PC-9 (cell line): Measurements from ENCODE around the gene URGCP. TPM values are rescaled to one million over a fixed set of nuclear protein-coding genes. Genes with fewer than 3 reads are reported as not detected.

ENCODE experiments used
- BruUV-seq: library from RNA; stranded (reverse); fragments of 400-500 nt; replicated peaks from 2 replicates; lab custom pipeline; 2021; lab: Mats Ljungman, UMichigan
- CTCF ChIA-PET: fragments of 300-600 bp; sonication (Branson Sonifier 250); formaldehyde crosslinking; loops from one replicate; lab custom pipeline; 2022; ENCODE audit warnings: antibody characterized with exemption; lab: Charles Lee
- POLR2A ChIA-PET: fragments of 300-600 bp; sonication (Branson Sonifier 250); formaldehyde crosslinking; loops from one replicate; lab custom pipeline; 2022; ENCODE audit warnings: antibody characterized with exemption; ENCODE audit not compliant: unreplicated experiment; lab: Charles Lee
- DNase-seq, 2 experiments: peaks; one replicate each; pipeline versions ENCODE4 v3.0.0 to v3.0.0-alpha.2; 2015 to 2022; ENCODE audit warnings: mixed read lengths in 1 of 2
- H2AFZ ChIP-seq: fragments of 200-600 bp; sonication (generic); 2 replicates; pipeline ENCODE4 v1.8.1; 2017; ENCODE audit warnings: antibody characterized with exemption
- H3F3A ChIP-seq: fragments of 200-600 bp; sonication (generic); 2 replicates; pipeline ENCODE4 v1.8.1; 2017; ENCODE audit warnings: antibody characterized with exemption, mild to moderate bottlenecking, low read depth; ENCODE audit not compliant: insufficient read depth
- H3K27ac ChIP-seq: fragments of 200-600 bp; sonication (generic); 2 replicates; pipeline ENCODE4 v1.6.1; 2016; ENCODE audit warnings: mixed run types
- H3K27me3 ChIP-seq: fragments of 200-600 bp; sonication (generic); 2 replicates; pipeline ENCODE4 v1.6.1; 2016; ENCODE audit warnings: low read depth, mixed run types; ENCODE audit not compliant: insufficient read depth
- H3K36me3 ChIP-seq: fragments of 200-600 bp; sonication (generic); 2 replicates; pipeline ENCODE4 v1.6.1; 2016; ENCODE audit warnings: low read depth, mixed run types
- H3K4me1 ChIP-seq: fragments of 200-600 bp; sonication (generic); replicated peaks from 2 replicates; pipeline ENCODE4 v1.6.1; 2016; ENCODE audit warnings: mixed run types; ENCODE audit not compliant: insufficient read depth
- H3K4me2 ChIP-seq: fragments of 200-600 bp; sonication (generic); 2 replicates; pipeline ENCODE4 v1.6.1; 2017; ENCODE audit warnings: mixed run types
- H3K4me3 ChIP-seq: fragments of 200-600 bp; sonication (generic); 2 replicates; pipeline ENCODE4 v1.6.1; 2016; ENCODE audit warnings: mixed run types
- H3K79me2 ChIP-seq: fragments of 200-600 bp; sonication (generic); 2 replicates; pipeline ENCODE4 v1.6.1; 2017; ENCODE audit warnings: low read depth, mixed run types
- H3K9me2 ChIP-seq: fragments of 200-600 bp; sonication (generic); 2 replicates; pipeline ENCODE4 v1.8.1; 2017; ENCODE audit warnings: mild to moderate bottlenecking; ENCODE audit not compliant: insufficient read depth
- H3K9me3 ChIP-seq: fragments of 200-600 bp; sonication (generic); 2 replicates; pipeline ENCODE4 v1.8.1; 2016; ENCODE audit warnings: low read depth; ENCODE audit not compliant: insufficient read depth
- H4K20me1 ChIP-seq: fragments of 200-600 bp; sonication (generic); 2 replicates; pipeline ENCODE4 v1.8.1; 2017; ENCODE audit not compliant: insufficient read depth
- EZH2 ChIP-seq: fragments of 200-600 bp; sonication (generic); IDR thresholded peaks from 2 replicates; pipeline ENCODE4 v1.8.0; 2017; ENCODE audit warnings: antibody characterized with exemption, low read depth
- intact Hi-C: fragments of 100-400 bp; cut with micrococcal nuclease; formaldehyde crosslinking; loops from one replicate; pipeline ENCODE4 v1.10.0; 2022; ENCODE audit not compliant: unreplicated experiment
- total RNA-seq: library from RNA; stranded (reverse); gene quantifications from 2 replicates; pipeline ENCODE4 v1.2.3, GENCODE V29; 2021
- TF ChIP-seq, protein P1 (sequence below): fragments of 200-600 bp; sonication (generic); conservative IDR thresholded peaks from 2 replicates; pipeline ENCODE4 v1.6.1; 2017; ENCODE audit warnings: mixed run types, antibody characterized with exemption, mild to moderate bottlenecking, moderate library complexity

Gene URGCP
- total RNA-seq, 1 experiment from 2014 or later, result 49.5 TPM

GRCh38 chr7:43884617-43885016 is 21.8 kb downstream of the URGCP start:
- Histone ChIP-seq H2AFZ (no peak overlapping the region), H3K4me2 (no peak overlapping the region), H3K4me3 (no peak overlapping the region), H3K79me2 (peaks cover 34% of the 10 kb centered on the region), H4K20me1 (peaks cover 26% of the 10 kb centered on the region), H3K4me1 (no peaks in the 10 kb centered on the region), H3F3A (peaks cover 8% of the 10 kb centered on the region; the same call in 1 of the 2 replicates), H3K9me3 (no peaks in the 10 kb centered on the region), H3K36me3 (peaks cover 64% of the 10 kb centered on the region), H3K27me3 (no peaks in the 10 kb centered on the region), H3K27ac (no peak overlapping the region), H3K9me2 (no peaks in the 10 kb centered on the region)
- no TSS peak for BruUV-seq
- ChIA-PET POLR2A (no interaction called here), CTCF (no interaction called here)
- intact Hi-C loops, result no loop called here
- TF ChIP-seq, protein P1, sequence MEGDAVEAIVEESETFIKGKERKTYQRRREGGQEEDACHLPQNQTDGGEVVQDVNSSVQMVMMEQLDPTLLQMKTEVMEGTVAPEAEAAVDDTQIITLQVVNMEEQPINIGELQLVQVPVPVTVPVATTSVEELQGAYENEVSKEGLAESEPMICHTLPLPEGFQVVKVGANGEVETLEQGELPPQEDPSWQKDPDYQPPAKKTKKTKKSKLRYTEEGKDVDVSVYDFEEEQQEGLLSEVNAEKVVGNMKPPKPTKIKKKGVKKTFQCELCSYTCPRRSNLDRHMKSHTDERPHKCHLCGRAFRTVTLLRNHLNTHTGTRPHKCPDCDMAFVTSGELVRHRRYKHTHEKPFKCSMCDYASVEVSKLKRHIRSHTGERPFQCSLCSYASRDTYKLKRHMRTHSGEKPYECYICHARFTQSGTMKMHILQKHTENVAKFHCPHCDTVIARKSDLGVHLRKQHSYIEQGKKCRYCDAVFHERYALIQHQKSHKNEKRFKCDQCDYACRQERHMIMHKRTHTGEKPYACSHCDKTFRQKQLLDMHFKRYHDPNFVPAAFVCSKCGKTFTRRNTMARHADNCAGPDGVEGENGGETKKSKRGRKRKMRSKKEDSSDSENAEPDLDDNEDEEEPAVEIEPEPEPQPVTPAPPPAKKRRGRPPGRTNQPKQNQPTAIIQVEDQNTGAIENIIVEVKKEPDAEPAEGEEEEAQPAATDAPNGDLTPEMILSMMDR, result no peak
- TF ChIP-seq EZH2, result no peak
- no peak for DNase-seq

DNA sequence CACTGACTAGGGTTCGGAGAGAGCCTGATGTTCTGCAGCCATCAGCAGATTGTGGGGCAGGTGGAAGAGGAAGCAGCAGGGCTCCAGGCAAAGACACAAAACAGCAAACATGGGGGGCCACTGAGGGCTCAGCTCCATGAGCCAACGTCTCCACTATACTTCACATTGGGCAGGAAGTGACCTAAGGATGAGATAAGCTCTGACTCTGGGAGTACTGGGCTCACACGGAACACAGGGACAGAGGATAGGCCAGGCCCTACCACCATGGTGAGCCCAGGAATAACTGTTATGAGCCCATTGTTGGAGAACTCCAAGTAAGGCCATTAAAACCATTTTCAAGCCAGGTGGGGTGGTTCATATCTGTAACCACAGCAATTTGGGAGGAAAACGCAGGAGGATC is 22.2 kb downstream of the URGCP start:
- POLR2A ChIA-PET, result no interaction called here
- H3K36me3 ChIP-seq, result peaks cover 68% of the 10 kb centered on the region
- no TSS peak for BruUV-seq

DNA sequence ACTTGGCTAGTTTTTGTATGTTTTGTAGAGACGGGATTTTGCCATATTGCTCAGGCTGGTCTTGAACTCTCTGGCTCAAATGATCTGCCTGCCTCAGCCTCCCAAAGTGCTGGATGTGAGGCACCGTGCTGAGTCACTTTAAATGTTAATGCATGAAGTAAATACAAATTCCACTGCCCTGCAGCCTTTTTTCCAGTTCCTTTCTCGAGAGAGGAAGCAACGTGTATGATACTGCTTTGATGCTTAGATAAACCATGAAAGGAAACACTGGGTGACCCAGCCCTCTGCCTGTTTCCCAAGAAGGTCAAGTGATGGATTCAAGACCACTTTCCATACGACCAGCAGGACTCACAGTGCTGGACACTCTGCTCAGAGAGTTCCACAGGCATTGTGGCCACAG is 25.8 kb downstream of the URGCP start:
- POLR2A ChIA-PET, result no interaction called here
- TF ChIP-seq, protein P1, result no peak
- no peak for TF ChIP-seq EZH2
- Histone ChIP-seq H2AFZ (no peak overlapping the region), H3K27me3 (no peaks in the 10 kb centered on the region), H3K27ac (no peak overlapping the region), H3K4me3 (no peak overlapping the region), H3K79me2 (0 out of 2 replicates have a peak, but pooled peaks cover 5% of the 10 kb centered on the region), H3K9me2 (no peaks in the 10 kb centered on the region), H3K4me2 (no peak overlapping the region), H3K4me1 (no peaks in the 10 kb centered on the region), H4K20me1 (peaks cover 5% of the 10 kb centered on the region; the same call in 1 of the 2 replicates), H3K36me3 (peaks cover 73% of the 10 kb centered on the region), H3K9me3 (no peaks in the 10 kb centered on the region), H3F3A (no peaks in the 10 kb centered on the region; the same call in 1 of the 2 replicates)
- CTCF ChIA-PET, result no interaction called here
- no TSS peak for BruUV-seq
- intact Hi-C loops, result no loop called here
- DNase-seq, result no peak

More for the DNA sequence above, 22.2 kb downstream of the URGCP start:
- peaks cover 22% of the 10 kb centered on the region for H4K20me1 ChIP-seq
- H3K9me3 ChIP-seq, result no peaks in the 10 kb centered on the region
- H3K4me3 ChIP-seq, result no peak overlapping the region
- no peaks in the 10 kb centered on the region for H3K9me2 ChIP-seq
- no peaks in the 10 kb centered on the region for H3K4me1 ChIP-seq
- intact Hi-C loops, result no loop called here
- H3K79me2 ChIP-seq, result peaks cover 30% of the 10 kb centered on the region
- no peaks in the 10 kb centered on the region for H3K27me3 ChIP-seq
- no peak overlapping the region for H2AFZ ChIP-seq
- DNase-seq, result no peak
- no peak overlapping the region for H3K4me2 ChIP-seq
- peaks cover 6% of the 10 kb centered on the region; the same call in 1 of the 2 replicates for H3F3A ChIP-seq
- no peak overlapping the region for H3K27ac ChIP-seq
- CTCF ChIA-PET, result no interaction called here
- TF ChIP-seq, protein P1, result no peak
- TF ChIP-seq EZH2, result no peak
